H1 (cell line): ENCODE results near the gene HS3ST5. TPM values are rescaled to one million over a fixed set of nuclear protein-coding genes. Genes with fewer than 3 reads are reported as not detected.

Source experiments
- CTCF ChIA-PET: fragments of 300-600 bp; sonication (Branson Sonifier 250); formaldehyde crosslinking; loops from one replicate; lab custom pipeline; 2021; ENCODE audit not compliant: partially characterized antibody; lab: Charles Lee
- POLR2A ChIA-PET: fragments of 300-600 bp; sonication (Branson Sonifier 250); formaldehyde crosslinking; loops from one replicate; lab custom pipeline; 2021; ENCODE audit warnings: inconsistent platforms; ENCODE audit not compliant: partially characterized antibody; lab: Charles Lee
- DNase-seq, 2 experiments: peaks; one replicate each; pipeline versions ENCODE4 v3.0.0 to v3.0.0-alpha.2; 2010 to 2022; ENCODE audit warnings: low spot score in 2 of 2, low read depth in 1 of 2, mixed read lengths in 1 of 2
- FAIRE-seq: peaks from 2 replicates; lab custom pipeline; 2011; peaks lifted over from hg19 to GRCh38; lab: Jason Lieb, UNC
- H2AFZ ChIP-seq: 2 replicates; pipeline ENCODE4 v1.8.1; 2012; ENCODE audit warnings: low read length, inconsistent platforms
- H2AK5ac ChIP-seq: 2 replicates; pipeline ENCODE4 v1.6.1; 2013; ENCODE audit warnings: low read depth, low read length
- H2BK120ac ChIP-seq: replicated peaks from 2 replicates; pipeline ENCODE3; 2013; ENCODE audit warnings: low read depth, low read length, inconsistent platforms
- H2BK12ac ChIP-seq: 2 replicates; pipeline ENCODE4 v1.6.1; 2013; ENCODE audit warnings: low read depth, low read length
- H2BK15ac ChIP-seq: 2 replicates; pipeline ENCODE4 v1.6.1; 2013; ENCODE audit warnings: low read length
- H2BK20ac ChIP-seq: 2 replicates; pipeline ENCODE4 v1.6.1; 2013; ENCODE audit warnings: low read length
- H2BK5ac ChIP-seq: 2 replicates; pipeline ENCODE4 v1.6.1; 2013; ENCODE audit warnings: low read depth, low read length
- H3K14ac ChIP-seq: 2 replicates; pipeline ENCODE4 v1.6.1; 2013; ENCODE audit warnings: inconsistent platforms; ENCODE audit not compliant: insufficient read length
- H3K18ac ChIP-seq: 2 replicates; pipeline ENCODE4 v1.6.1; 2013; ENCODE audit warnings: low read length; ENCODE audit errors: extremely low read depth
- H3K23ac ChIP-seq: 2 replicates; pipeline ENCODE4 v1.6.1; 2013; ENCODE audit warnings: inconsistent platforms; ENCODE audit not compliant: insufficient read length
- H3K23me2 ChIP-seq: 2 replicates; pipeline ENCODE4 v1.6.1; 2013; ENCODE audit warnings: low read depth, low read length
- H3K27ac ChIP-seq: 2 replicates; pipeline ENCODE4 v1.6.1; 2011; ENCODE audit warnings: low read depth, low read length, inconsistent platforms
- H3K27me3 ChIP-seq, 4 experiments: replicated peaks in 1 of 4; 1 replicate in 1 of 4; 2 replicates in 3 of 4; pipeline versions ENCODE4 v1.6.1 to v1.8.1; 2011 to 2013; ENCODE audit warnings: low read length in 3 of 4, mild to moderate bottlenecking in 3 of 4, inconsistent platforms in 2 of 4, mixed read lengths in 2 of 4, moderate library complexity in 1 of 4; ENCODE audit not compliant: control insufficient read depth in 3 of 4, insufficient read depth in 3 of 4; ENCODE audit errors: extremely low read depth in 1 of 4
- H3K36me3 ChIP-seq, 4 experiments: 2 replicates each; pipeline versions ENCODE4 v1.6.1 to v1.8.1; 2011 to 2013; ENCODE audit warnings: mild to moderate bottlenecking in 4 of 4, low read length in 3 of 4, moderate library complexity in 2 of 4, control low read depth in 1 of 4, inconsistent platforms in 1 of 4; ENCODE audit not compliant: insufficient read depth in 4 of 4, control insufficient read depth in 2 of 4
- H3K4ac ChIP-seq: replicated peaks from 2 replicates; pipeline ENCODE3; 2013; ENCODE audit warnings: low read length, low read depth, mixed read lengths, inconsistent platforms; ENCODE audit not compliant: insufficient read length
- H3K4me1 ChIP-seq, 4 experiments: replicated peaks in 1 of 4; 1 replicate in 1 of 4; 2 replicates in 3 of 4; pipeline versions ENCODE4 v1.6.1 to v1.8.1; 2011 to 2013; ENCODE audit warnings: low read length in 3 of 4, inconsistent platforms in 2 of 4, mixed read lengths in 1 of 4; ENCODE audit not compliant: insufficient read depth in 4 of 4, control insufficient read depth in 3 of 4
- H3K4me2 ChIP-seq, 2 experiments: 2 replicates each; pipeline versions ENCODE4 v1.6.1 to v1.8.1; 2011 to 2013; ENCODE audit warnings: low read depth in 2 of 2, low read length in 2 of 2, control low read depth in 1 of 2, inconsistent platforms in 1 of 2, mild to moderate bottlenecking in 1 of 2; ENCODE audit not compliant: insufficient read depth in 1 of 2
- H3K4me3 ChIP-seq, 4 experiments: fragments of 200-600, 300-600 bp in 1 of 4; sonication (generic), shearing (Covaris generic), sonication (Bioruptor Twin) in 1 of 4; 2 replicates each; pipeline versions ENCODE4 v1.5.1 to v1.8.1; 2011 to 2016; ENCODE audit warnings: low read length in 4 of 4, low read depth in 3 of 4, control low read depth in 2 of 4, inconsistent platforms in 2 of 4, mild to moderate bottlenecking in 2 of 4, mixed read lengths in 1 of 4, moderate library complexity in 1 of 4; ENCODE audit not compliant: insufficient read depth in 2 of 4; ENCODE audit errors: extremely low read depth in 1 of 4
- H3K56ac ChIP-seq: replicated peaks from 2 replicates; pipeline ENCODE3; 2013; ENCODE audit warnings: low read depth, mild to moderate bottlenecking, mixed read lengths, low read length, inconsistent platforms; ENCODE audit not compliant: insufficient read length
- H3K79me1 ChIP-seq: 2 replicates; pipeline ENCODE4 v1.6.1; 2013; ENCODE audit warnings: low read depth, low read length, control low read depth
- H3K79me2 ChIP-seq, 2 experiments: 2 replicates each; pipeline versions ENCODE4 v1.6.1 to v1.8.1; 2012 to 2013; ENCODE audit warnings: low read length in 2 of 2, mild to moderate bottlenecking in 2 of 2, inconsistent platforms in 1 of 2; ENCODE audit not compliant: insufficient read depth in 2 of 2, control insufficient read depth in 1 of 2
- H3K9ac ChIP-seq, 4 experiments: replicated peaks in 1 of 4; 1 replicate in 1 of 4; 2 replicates in 3 of 4; pipeline versions ENCODE4 v1.6.1 to v1.8.1; 2011 to 2013; ENCODE audit warnings: low read depth in 3 of 4, low read length in 3 of 4, control low read depth in 2 of 4, mild to moderate bottlenecking in 2 of 4, moderate library complexity in 2 of 4, inconsistent platforms in 1 of 4; ENCODE audit errors: extremely low read depth in 1 of 4
- H3K9me3 ChIP-seq, 2 experiments: 2 replicates each; pipeline versions ENCODE4 v1.6.1 to v1.8.1; 2012 to 2013; ENCODE audit warnings: mild to moderate bottlenecking in 2 of 2, moderate library complexity in 2 of 2, control low read depth in 1 of 2, inconsistent platforms in 1 of 2, low read depth in 1 of 2, low read length in 1 of 2, mixed read lengths in 1 of 2; ENCODE audit not compliant: insufficient read depth in 2 of 2
- H4K20me1 ChIP-seq, 2 experiments: replicated peaks in 1 of 2; 2 replicates each; pipeline versions ENCODE3 to v1.8.1; 2011 to 2013; ENCODE audit warnings: inconsistent platforms in 2 of 2, low read length in 2 of 2, mild to moderate bottlenecking in 1 of 2; ENCODE audit not compliant: insufficient read depth in 2 of 2, control insufficient read depth in 1 of 2
- H4K5ac ChIP-seq: 2 replicates; pipeline ENCODE4 v1.6.1; 2013; ENCODE audit warnings: low read length, low read depth, mixed read lengths, inconsistent platforms; ENCODE audit not compliant: insufficient read length
- H4K8ac ChIP-seq: 2 replicates; pipeline ENCODE4 v1.8.0; 2013; ENCODE audit warnings: mild to moderate bottlenecking, moderate library complexity, low read length, inconsistent platforms; ENCODE audit not compliant: insufficient read depth; ENCODE audit errors: extremely low read depth
- H4K91ac ChIP-seq: replicated peaks from 2 replicates; pipeline ENCODE3; 2013; ENCODE audit warnings: low read length, mixed read lengths, inconsistent platforms; ENCODE audit not compliant: insufficient read length
- ATF3 ChIP-seq: IDR thresholded peaks from 2 replicates; pipeline ENCODE4 v1.6.1; 2011; ENCODE audit warnings: low read depth, mild to moderate bottlenecking, low read length; ENCODE audit not compliant: insufficient read depth
- CREB1 ChIP-seq: IDR thresholded peaks from 2 replicates; pipeline ENCODE4 v1.6.1; 2012; ENCODE audit warnings: inconsistent platforms
- CTBP2 ChIP-seq: IDR thresholded peaks from 2 replicates; pipeline ENCODE4 v1.7.0; 2011; ENCODE audit warnings: borderline replicate concordance, mild to moderate bottlenecking, moderate library complexity, mixed read lengths, low read length; ENCODE audit not compliant: insufficient read depth, insufficient read length
- FOSL1 ChIP-seq: IDR thresholded peaks from 2 replicates; pipeline ENCODE4 v1.6.1; 2011; ENCODE audit warnings: mild to moderate bottlenecking, low read depth, low read length, moderate library complexity; ENCODE audit not compliant: insufficient read depth
- KDM1A ChIP-seq: fragments of 200-600, 300-600 bp; sonication (generic); IDR thresholded peaks from 2 replicates; pipeline ENCODE4 v1.7.1; 2016; ENCODE audit warnings: mild to moderate bottlenecking, low read length, borderline replicate concordance
- PHF8 ChIP-seq: fragments of 200-600 bp; sonication (generic); conservative IDR thresholded peaks from 2 replicates; pipeline ENCODE4 v1.7.1; 2012; ENCODE audit warnings: low read depth, mild to moderate bottlenecking, inconsistent platforms, low read length, moderate library complexity
- POLR2A ChIP-seq, 2 experiments: IDR thresholded peaks; 1 replicate in 1 of 2; 2 replicates in 1 of 2; pipeline ENCODE4 v1.6.1; 2011; ENCODE audit warnings: low read depth in 2 of 2, low read length in 2 of 2, mild to moderate bottlenecking in 2 of 2; ENCODE audit errors: control extremely low read depth in 1 of 2
- POU5F1 ChIP-seq: IDR thresholded peaks from 2 replicates; pipeline ENCODE4 v1.6.1; 2011; ENCODE audit warnings: low read depth, mild to moderate bottlenecking, low read length, moderate library complexity
- RAD21 ChIP-seq, 2 experiments: IDR thresholded peaks in 1 of 2; conservative IDR thresholded peaks in 1 of 2; 2 replicates each; pipeline ENCODE4 v1.6.1; 2011; ENCODE audit warnings: low read depth in 2 of 2, low read length in 2 of 2, improper control_type of control experiment in 1 of 2, inconsistent platforms in 1 of 2, mild to moderate bottlenecking in 1 of 2, moderate library complexity in 1 of 2
- RXRA ChIP-seq: IDR thresholded peaks from 2 replicates; pipeline ENCODE4 v1.6.1; 2011; ENCODE audit warnings: low read depth, mild to moderate bottlenecking, low read length, moderate library complexity; ENCODE audit not compliant: insufficient read depth
- SIN3A ChIP-seq, 2 experiments: IDR thresholded peaks in 1 of 2; conservative IDR thresholded peaks in 1 of 2; 2 replicates each; pipeline ENCODE4 v1.6.1; 2011 to 2012; ENCODE audit warnings: low read length in 2 of 2, improper control_type of control experiment in 1 of 2, low read depth in 1 of 2, mild to moderate bottlenecking in 1 of 2
- SIX5 ChIP-seq: IDR thresholded peaks from 2 replicates; pipeline ENCODE4 v1.6.1; 2011; ENCODE audit warnings: mild to moderate bottlenecking, low read depth, low read length
- SP2 ChIP-seq: IDR thresholded peaks from 2 replicates; pipeline ENCODE4 v1.6.1; 2012; ENCODE audit warnings: mild to moderate bottlenecking, low read length, inconsistent platforms
- TAF1 ChIP-seq: IDR thresholded peaks from 2 replicates; pipeline ENCODE4 v1.6.1; 2011; ENCODE audit warnings: mild to moderate bottlenecking, low read depth, low read length
- TBP ChIP-seq: IDR thresholded peaks from 2 replicates; pipeline ENCODE4 v1.6.1; 2011; ENCODE audit warnings: low read depth, low read length, improper control_type of control experiment
- polyA plus RNA-seq, 7 experiments: library from polyadenylated mRNA; depleted of rRNA in 3 of 7; stranded (reverse) in 5 of 7; unstranded in 2 of 7; fragments of >200 nt in 5 of 7; fragments of 200-250 nt in 2 of 7; gene quantifications; 1 replicate in 5 of 7; 2 replicates in 1 of 7; 4 replicates in 1 of 7; pipeline versions ENCODE4 v1.2.1 to v1.2.3, GENCODE V29; 2011 to 2013; ENCODE audit warnings: missing spikeins in 2 of 7, mixed read lengths in 2 of 7
- total RNA-seq: library from RNA; stranded (reverse); fragmentation: NEBNext Ultra II Directional; extraction: Animal tissue kit (Norgen Biotek cat#: 25700); gene quantifications from 2 replicates; pipeline ENCODE4 v1.2.1, GENCODE V29; 2021

HS3ST5 gene
- total and polyA plus RNA-seq, 2 of the 8 experiments (the other 6 are each of a cell fraction or from before 2014, with no cell fraction given), result 1.2 to 9.9 TPM

GRCh38 chr6:114355300-114355699 is 12.5 kb upstream of the HS3ST5 start:
- Histone ChIP-seq H4K91ac (no peak overlapping the region), H3K4ac (no peak overlapping the region), H3K4me3 (no peak overlapping the region), H3K27me3 (no peaks in the 10 kb centered on the region), H4K5ac (no peak overlapping the region), H3K56ac (no peak overlapping the region), H3K4me1 (peaks cover 0 to under 1% (median 0%) of the 10 kb centered on the region in 4 experiments; a peak in 1 of 7 replicates), H2BK5ac (no peak overlapping the region), H3K18ac (no peak overlapping the region), H3K36me3 (peaks cover 0 to 4% (median 0%) of the 10 kb centered on the region in 4 experiments; a peak in 1 of 8 replicates), H2BK15ac (no peak overlapping the region), H3K14ac (no peak overlapping the region), H3K79me1 (no peaks in the 10 kb centered on the region), H2BK120ac (no peak overlapping the region), H2BK12ac (no peak overlapping the region), H3K23ac (no peak overlapping the region), H2BK20ac (no peak overlapping the region), H4K8ac (no peak overlapping the region), H3K23me2 (no peaks in the 10 kb centered on the region), H2AFZ (no peak overlapping the region), H3K9me3 (no peaks in the 10 kb centered on the region), H2AK5ac (no peak overlapping the region), H3K79me2 (no peaks in the 10 kb centered on the region; a peak in 1 of 4 replicates), H3K27ac (no peak overlapping the region), H4K20me1 (no peaks in the 10 kb centered on the region), H3K9ac (no peak overlapping the region), H3K4me2 (no peak overlapping the region)
- CTCF ChIA-PET, result no interaction called here
- no peak for DNase-seq
- POLR2A ChIA-PET, result no interaction called here
- FAIRE-seq, result no peak
- TF ChIP-seq TAF1 (no peak), CREB1 (no peak), FOSL1 (no peak), PHF8 (no peak), RXRA (no peak), POLR2A (IDR thresholded peaks at IDR 0.05; ENCODE audit: control extremely low read depth in 1 of 2, low read depth in 2 of 2, low read length in 2 of 2) (no peak), ATF3 (no peak), CTBP2 (no peak), POU5F1 (no peak), RAD21 (IDR thresholded peaks at IDR 0.05 in 1 of 2, conservative IDR thresholded peaks at IDR 0.05 in 1 of 2; ENCODE audit: low read depth in 2 of 2, low read length in 2 of 2) (no peak), TBP (no peak), SIX5 (no peak), SP2 (no peak), SIN3A (conservative IDR thresholded peaks at IDR 0.05 in 1 of 2, IDR thresholded peaks at IDR 0.05 in 1 of 2; ENCODE audit: low read depth in 1 of 2, low read length in 2 of 2) (no peak), KDM1A (no peak)
